Liver (tissue), 9 donors: ENCODE data around the gene MRPL37. TPM values are rescaled to one million over a fixed set of nuclear protein-coding genes. Genes with fewer than 3 reads are reported as not detected.

Source experiments
- DNase-seq: peaks from one replicate; pipeline ENCODE4 v3.0.0-alpha.2; 2017; ENCODE audit warnings: low spot score
- H3K27ac ChIP-seq, 2 donors: one replicate each; pipeline ENCODE4 v1.7.0; 2013; ENCODE audit warnings: inconsistent platforms in 2 of 2, low read length in 2 of 2, control low read depth in 1 of 2, low read depth in 1 of 2, mild to moderate bottlenecking in 1 of 2
- H3K27me3 ChIP-seq, 4 donors: one replicate each; pipeline versions ENCODE4 v1.6.1 to v1.7.0; 2013; ENCODE audit warnings: low read length in 3 of 4, inconsistent platforms in 1 of 4, mild to moderate bottlenecking in 1 of 4, moderate library complexity in 1 of 4; ENCODE audit not compliant: control insufficient read depth in 4 of 4, insufficient read depth in 4 of 4
- H3K36me3 ChIP-seq, 4 donors: one replicate each; pipeline versions ENCODE4 v1.6.1 to v1.7.0; 2013; ENCODE audit warnings: low read length in 3 of 4, mild to moderate bottlenecking in 3 of 4, low read depth in 1 of 4, moderate library complexity in 1 of 4; ENCODE audit not compliant: control insufficient read depth in 4 of 4, insufficient read depth in 3 of 4
- H3K4me1 ChIP-seq, 4 donors: one replicate each; pipeline versions ENCODE4 v1.6.1 to v1.7.0; 2013; ENCODE audit warnings: low read length in 3 of 4, mild to moderate bottlenecking in 3 of 4, moderate library complexity in 1 of 4; ENCODE audit not compliant: control insufficient read depth in 4 of 4, insufficient read depth in 4 of 4
- H3K4me3 ChIP-seq, 3 donors: one replicate each; pipeline versions ENCODE4 v1.6.1 to v1.7.0; 2013; ENCODE audit warnings: low read length in 3 of 3, control low read depth in 1 of 3, low read depth in 1 of 3, mild to moderate bottlenecking in 1 of 3
- H3K9ac ChIP-seq, 2 donors: one replicate each; pipeline ENCODE4 v1.7.0; 2013; ENCODE audit warnings: low read length in 2 of 2, mild to moderate bottlenecking in 2 of 2, moderate library complexity in 2 of 2, control low read depth in 1 of 2, low read depth in 1 of 2
- H3K9me3 ChIP-seq, 4 donors: one replicate each; pipeline versions ENCODE4 v1.6.1 to v1.7.0; 2013; ENCODE audit warnings: low read length in 3 of 4; ENCODE audit not compliant: control insufficient read depth in 4 of 4
- ATF3 ChIP-seq: IDR thresholded peaks from 2 replicates; pipeline ENCODE4 v1.6.1; 2016; ENCODE audit warnings: antibody characterized with exemption
- CTCF ChIP-seq: fragments of 150-350 bp; IDR thresholded peaks from 2 replicates; pipeline ENCODE4 v1.5.1; 2017; ENCODE audit warnings: improper control_type of control experiment, low read depth, low read length; ENCODE audit not compliant: missing input control
- EGR1 ChIP-seq, 2 donors: IDR thresholded peaks; 2 replicates each; pipeline ENCODE4 v1.6.1; 2016 to 2018; ENCODE audit warnings: antibody characterized with exemption in 2 of 2, low read depth in 2 of 2
- FOXA1 ChIP-seq: IDR thresholded peaks from 2 replicates; pipeline ENCODE4 v1.6.1; 2016; ENCODE audit warnings: antibody characterized with exemption
- FOXA2 ChIP-seq: IDR thresholded peaks from 2 replicates; pipeline ENCODE4 v1.6.1; 2016; ENCODE audit warnings: antibody characterized with exemption
- GABPA ChIP-seq, 2 donors: IDR thresholded peaks in 1 of 2; conservative IDR thresholded peaks in 1 of 2; 2 replicates each; pipeline ENCODE4 v1.6.1; 2016; ENCODE audit warnings: antibody characterized with exemption in 2 of 2, mild to moderate bottlenecking in 1 of 2, moderate library complexity in 1 of 2
- HNF4A ChIP-seq, 2 donors: conservative IDR thresholded peaks; 2 replicates each; pipeline ENCODE4 v1.6.1; 2016; ENCODE audit warnings: antibody characterized with exemption in 2 of 2, mild to moderate bottlenecking in 2 of 2
- HNF4G ChIP-seq: IDR thresholded peaks from 2 replicates; pipeline ENCODE4 v1.6.1; 2016; ENCODE audit warnings: antibody characterized with exemption
- JUND ChIP-seq, 2 donors: IDR thresholded peaks; 2 replicates each; pipeline ENCODE4 v1.6.1; 2016; ENCODE audit warnings: antibody characterized with exemption in 2 of 2
- MAX ChIP-seq: IDR thresholded peaks from 2 replicates; pipeline ENCODE4 v1.6.1; 2016; ENCODE audit warnings: antibody characterized with exemption
- NR2F2 ChIP-seq: IDR thresholded peaks from 2 replicates; pipeline ENCODE4 v1.6.1; 2016; ENCODE audit warnings: antibody characterized with exemption
- RAD21 ChIP-seq, 2 donors: IDR thresholded peaks; 2 replicates each; pipeline ENCODE4 v1.6.1; 2016; ENCODE audit warnings: antibody characterized with exemption in 2 of 2, mild to moderate bottlenecking in 2 of 2
- REST ChIP-seq: IDR thresholded peaks from 2 replicates; pipeline ENCODE4 v1.6.1; 2016; ENCODE audit warnings: antibody characterized with exemption, mild to moderate bottlenecking
- RXRA ChIP-seq, 2 donors: IDR thresholded peaks; 2 replicates each; pipeline ENCODE4 v1.6.1; 2017 to 2018; ENCODE audit warnings: antibody characterized with exemption in 2 of 2, mild to moderate bottlenecking in 1 of 2
- SP1 ChIP-seq: IDR thresholded peaks from 2 replicates; pipeline ENCODE4 v1.6.1; 2018; ENCODE audit warnings: antibody characterized with exemption, mild to moderate bottlenecking
- TAF1 ChIP-seq: conservative IDR thresholded peaks from 2 replicates; pipeline ENCODE4 v1.6.1; 2016; ENCODE audit warnings: antibody characterized with exemption, mild to moderate bottlenecking
- YY1 ChIP-seq: IDR thresholded peaks from 2 replicates; pipeline ENCODE4 v1.6.1; 2016; ENCODE audit warnings: antibody characterized with exemption, mild to moderate bottlenecking
- ZBTB33 ChIP-seq: IDR thresholded peaks from 2 replicates; pipeline ENCODE4 v1.6.1; 2016; ENCODE audit warnings: antibody characterized with exemption
- WGBS: extraction: QIAGEN DNeasy Blood & Tissue Kit; methylation state at CpG from one replicate; pipeline ENCODE4 v1.1.7; 2013; 5-methylcytosine and 5-hydroxymethylcytosine counted together
- polyA plus RNA-seq, 2 donors: library from polyadenylated mRNA; stranded (reverse) in 1 of 2; unstranded in 1 of 2; fragments of 200-250 nt in 1 of 2; fragments of >200 nt in 1 of 2; fragmentation: Nextera tagmentation in 1 of 2; extraction: Ambion mirVana in 1 of 2; gene quantifications; one replicate each; pipeline versions ENCODE4 v1.2.1 to v1.2.3, GENCODE V29; 2013 to 2015
- total RNA-seq, 2 donors: library from RNA; depleted of rRNA; stranded (reverse); fragments of >200 nt; gene quantifications; one replicate each; pipeline ENCODE4 v1.2.3, GENCODE V29; 2014
- donor health status: healthy.
- donor health status: healthy.
- donor health status: healthy.
- donor health status: healthy.
- donor health status: healthy.

Gene MRPL37
- total RNA-seq (10 to 100 TPM; 34.7 to 52.5 TPM), polyA plus RNA-seq (100 to 1,000 TPM in 1 of 2 donors, 10 to 100 TPM in 1; 86.0 to 114 TPM)

- peak within 1 kb of the TSS; percentile 75 to 85 for H3K9ac ChIP-seq
- TF ChIP-seq ZBTB33 (peak; percentile 26), SP1 (peak; percentile 80), FOXA1 (no peak), HNF4A (conservative IDR thresholded peaks at IDR 0.05) (peak in 1 of 2 donors; percentile 51), RAD21 (IDR thresholded peaks at IDR 0.05) (peak; percentile 55 to 56), REST (peak; percentile 40), MAX (peak; percentile 45), FOXA2 (no peak), NR2F2 (no peak), JUND (IDR thresholded peaks at IDR 0.05) (no peak), GABPA (IDR thresholded peaks at IDR 0.05 in 1 of 2, conservative IDR thresholded peaks at IDR 0.05 in 1 of 2) (peak in 1 of 2 donors; percentile 69), CTCF (no peak), TAF1 (peak; percentile 44), ATF3 (no peak), HNF4G (peak; percentile 18), EGR1 (IDR thresholded peaks at IDR 0.05; ENCODE audit: low read depth in 2 of 2) (no peak), YY1 (peak; percentile 97), RXRA (IDR thresholded peaks at IDR 0.05) (peak; percentile 18 to 40)
- WGBS, result under 1% methylated on average over 51 of the region's 51 CpGs
- H3K27ac ChIP-seq, result peak within 1 kb of the TSS; percentile 82 to 83
- peak; percentile 92 for DNase-seq
- H3K4me3 ChIP-seq, result peak within 1 kb of the TSS; percentile 76 to 95 (median 80)
- no peaks in the 10 kb centered on the region for H3K27me3 ChIP-seq
- peaks cover 0 to 9% (median 3%) of the 10 kb centered on the region in 4 donors for H3K36me3 ChIP-seq
- no peaks in the 10 kb centered on the region for H3K9me3 ChIP-seq
- peaks cover 0 to 39% (median 32%) of the 10 kb centered on the region in 4 donors for H3K4me1 ChIP-seq
These were observed at the start of gene MRPL37, which contains the start of gene CYB5RL for GRCh38 chr1:54199765-54200518. Gene MRPL37 (plus strand): TSS chr1:54200167. CDS start chr1:54200244, 77 bp downstream. Gene CYB5RL (minus strand): TSS chr1:54200030. CDS start chr1:54195616, 4,414 bp downstream.
